Keratinocyte (primary cell): ENCODE measurements around the gene SETD2.

ENCODE experiments used
- CTCF ChIP-seq, 3 experiments: IDR thresholded peaks in 1 of 3; conservative IDR thresholded peaks in 1 of 3; optimal IDR thresholded peaks in 1 of 3; 2 replicates in 2 of 3; 3 replicates in 1 of 3; pipeline versions ENCODE3 to v1.5.1; 2011; ENCODE audit warnings: low read length in 3 of 3, mild to moderate bottlenecking in 3 of 3, moderate library complexity in 2 of 3, control low read depth in 1 of 3, inconsistent platforms in 1 of 3; ENCODE audit not compliant: insufficient read depth in 2 of 3; ENCODE audit errors: extremely low read depth in 1 of 3
- EZH2 ChIP-seq: IDR thresholded peaks from one replicate; pipeline ENCODE4 v1.6.1; 2012; ENCODE audit warnings: inconsistent platforms, mild to moderate bottlenecking, low read length, moderate library complexity

- TF ChIP-seq CTCF (optimal IDR thresholded peaks at IDR 0.05 in 1 of 3, IDR thresholded peaks at IDR 0.05 in 1 of 3, conservative IDR thresholded peaks at IDR 0.05 in 1 of 3; ENCODE audit: extremely low read depth in 1 of 3, insufficient read depth in 2 of 3, low read length in 3 of 3) (peak; percentile 7 to 58 (median 51)), EZH2 (no peak)
Measured at GRCh38 chr3:47164007-47164881, at the start of gene SETD2.
